Measurements from ENCODE around the gene SCN10A.

Gene SCN10A

DNA sequence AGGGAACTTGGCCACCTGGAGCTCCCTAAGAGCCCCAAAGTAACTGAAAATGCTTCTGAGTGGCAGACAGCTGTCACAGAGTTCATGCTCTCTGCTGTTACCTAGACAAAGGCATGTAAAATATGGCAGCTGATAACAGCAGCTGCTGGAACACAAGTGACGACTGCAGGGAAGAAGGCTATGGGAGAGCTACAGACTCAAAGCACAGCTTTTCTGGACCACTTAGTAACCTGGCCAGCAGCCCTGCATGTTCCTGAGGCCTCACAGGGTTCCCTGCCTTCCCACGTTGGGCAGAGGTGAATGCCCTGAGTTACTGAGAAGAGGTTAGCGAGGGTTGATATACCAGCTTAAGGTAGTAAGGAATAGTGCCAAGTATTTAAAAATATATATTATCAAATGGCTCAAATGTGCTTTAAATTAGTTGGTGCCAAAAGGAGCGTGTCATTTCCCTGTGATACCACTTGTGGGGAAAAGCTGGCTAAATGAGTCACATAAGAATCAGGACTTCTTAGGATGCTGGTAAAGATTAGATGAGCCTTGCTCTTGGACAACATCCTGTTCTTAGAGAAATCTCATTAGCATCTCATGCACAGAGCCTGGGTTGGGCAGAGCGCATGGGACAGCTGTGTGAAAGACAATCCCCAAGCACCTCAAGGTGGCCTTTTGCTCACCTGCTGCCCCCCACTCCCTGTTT is 90.1 kb downstream of the SCN10A start:
- DNase-seq (ENCODE audit: insufficient read length, low spot score): no peak
- TF ChIP-seq POU2F2 (IDR thresholded peaks at IDR 0.05; ENCODE audit: low read depth, low read length) (no peak), SPI1 (IDR thresholded peaks at IDR 0.05; ENCODE audit: low read depth, low read length) (no peak), TAF1 (IDR thresholded peaks at IDR 0.05; ENCODE audit: low read depth, low read length) (no peak), POLR2AphosphoS5 (IDR thresholded peaks at IDR 0.05; ENCODE audit: low read depth, low read length) (no peak)
- no peak for FAIRE-seq

DNA sequence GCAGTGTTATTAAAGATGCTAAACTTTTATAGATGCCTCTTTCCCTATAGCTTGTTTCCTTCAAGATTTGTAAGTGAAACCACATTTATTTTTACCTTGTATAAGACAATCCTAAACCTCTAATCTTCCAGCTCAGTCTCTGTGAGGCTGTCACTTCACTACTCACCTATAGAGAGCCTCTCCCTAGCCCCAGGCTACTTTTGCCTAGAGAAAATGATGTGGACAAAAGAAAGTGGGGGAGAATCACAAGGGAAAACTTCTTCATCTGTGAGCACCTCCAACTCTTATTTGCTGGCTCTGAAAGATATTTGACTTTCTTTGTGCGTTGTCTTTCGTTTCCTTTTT is 91.7 kb downstream of the SCN10A start:
- FAIRE-seq (no peak), DNase-seq (ENCODE audit: insufficient read length, low spot score) (no peak)
- TF ChIP-seq TAF1 (IDR thresholded peaks at IDR 0.05; ENCODE audit: low read depth, low read length): no peak
- TF ChIP-seq POLR2AphosphoS5 (IDR thresholded peaks at IDR 0.05; ENCODE audit: low read depth, low read length): no peak
- TF ChIP-seq SPI1 (IDR thresholded peaks at IDR 0.05; ENCODE audit: low read depth, low read length): no peak
- no peak for TF ChIP-seq POLR2A (IDR thresholded peaks at IDR 0.05; ENCODE audit: low read depth, low read length)
- TF ChIP-seq POU2F2 (IDR thresholded peaks at IDR 0.05; ENCODE audit: low read depth, low read length): no peak
- no peak for TF ChIP-seq PAX5 (IDR thresholded peaks at IDR 0.05; ENCODE audit: insufficient read depth, low read length, severe bottlenecking)

- no peak for TF ChIP-seq POLR2A (IDR thresholded peaks at IDR 0.05; ENCODE audit: low read depth, low read length)
- no peak for TF ChIP-seq PAX5 (IDR thresholded peaks at IDR 0.05; ENCODE audit: insufficient read depth, low read length, severe bottlenecking)
- no peak for FAIRE-seq
- no peak for DNase-seq (ENCODE audit: insufficient read length, low spot score)
These were observed 92.2 kb downstream of the SCN10A start for GRCh38 chr3:38723569-38724391.

GRCh38 chr3:38722781-38723568 is 93.0 kb downstream of the SCN10A start:
- DNase-seq (ENCODE audit: insufficient read length, low spot score): no peak
- TF ChIP-seq POU2F2 (IDR thresholded peaks at IDR 0.05; ENCODE audit: low read depth, low read length) (no peak), PAX5 (IDR thresholded peaks at IDR 0.05; ENCODE audit: insufficient read depth, low read length, severe bottlenecking) (no peak), POLR2AphosphoS5 (IDR thresholded peaks at IDR 0.05; ENCODE audit: low read depth, low read length) (no peak), POLR2A (IDR thresholded peaks at IDR 0.05; ENCODE audit: low read depth, low read length) (no peak), TAF1 (IDR thresholded peaks at IDR 0.05; ENCODE audit: low read depth, low read length) (no peak), SPI1 (IDR thresholded peaks at IDR 0.05; ENCODE audit: low read depth, low read length) (no peak)
- FAIRE-seq: no peak

- DNase-seq (ENCODE audit: insufficient read length, low spot score) (no peak), FAIRE-seq (no peak)
- no peak for TF ChIP-seq TAF1 (IDR thresholded peaks at IDR 0.05; ENCODE audit: low read depth, low read length)
- 0 out of 2 replicates have a peak, but pooled peaks have one; percentile 3 for TF ChIP-seq SPI1 (IDR thresholded peaks at IDR 0.05; ENCODE audit: low read depth, low read length)
These were observed 94.7 kb downstream of the SCN10A start for GRCh38 chr3:38721207-38721772.

DNA sequence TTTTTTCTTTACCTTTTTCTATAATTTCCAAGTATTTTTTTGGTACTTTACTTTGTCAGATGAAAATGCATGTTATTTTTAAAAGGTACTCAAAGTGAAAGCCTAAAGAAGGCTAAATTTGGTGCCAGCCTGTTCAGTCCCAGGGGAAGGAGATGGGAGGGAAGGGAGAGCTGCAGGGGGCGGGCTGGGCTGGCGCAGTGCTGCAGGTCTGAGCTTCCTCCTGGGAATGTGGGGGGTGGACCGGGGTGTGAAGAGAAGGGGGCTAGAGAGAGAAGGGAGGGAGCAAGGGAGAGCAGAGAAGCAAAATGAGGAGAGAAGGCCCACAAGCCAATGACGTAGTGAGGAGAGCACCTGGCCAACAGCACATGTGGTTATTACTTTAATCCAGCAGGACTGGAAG is 95.6 kb downstream of the SCN10A start:
- DNase-seq (ENCODE audit: insufficient read length, low spot score): no peak
- FAIRE-seq: no peak
- no peak for TF ChIP-seq SPI1 (IDR thresholded peaks at IDR 0.05; ENCODE audit: low read depth, low read length)
- no peak for TF ChIP-seq POLR2AphosphoS5 (IDR thresholded peaks at IDR 0.05; ENCODE audit: low read depth, low read length)
- no peak for TF ChIP-seq TAF1 (IDR thresholded peaks at IDR 0.05; ENCODE audit: low read depth, low read length)
- TF ChIP-seq POU2F2 (IDR thresholded peaks at IDR 0.05; ENCODE audit: low read depth, low read length): no peak
- TF ChIP-seq POLR2A (IDR thresholded peaks at IDR 0.05; ENCODE audit: low read depth, low read length): no peak

DNA sequence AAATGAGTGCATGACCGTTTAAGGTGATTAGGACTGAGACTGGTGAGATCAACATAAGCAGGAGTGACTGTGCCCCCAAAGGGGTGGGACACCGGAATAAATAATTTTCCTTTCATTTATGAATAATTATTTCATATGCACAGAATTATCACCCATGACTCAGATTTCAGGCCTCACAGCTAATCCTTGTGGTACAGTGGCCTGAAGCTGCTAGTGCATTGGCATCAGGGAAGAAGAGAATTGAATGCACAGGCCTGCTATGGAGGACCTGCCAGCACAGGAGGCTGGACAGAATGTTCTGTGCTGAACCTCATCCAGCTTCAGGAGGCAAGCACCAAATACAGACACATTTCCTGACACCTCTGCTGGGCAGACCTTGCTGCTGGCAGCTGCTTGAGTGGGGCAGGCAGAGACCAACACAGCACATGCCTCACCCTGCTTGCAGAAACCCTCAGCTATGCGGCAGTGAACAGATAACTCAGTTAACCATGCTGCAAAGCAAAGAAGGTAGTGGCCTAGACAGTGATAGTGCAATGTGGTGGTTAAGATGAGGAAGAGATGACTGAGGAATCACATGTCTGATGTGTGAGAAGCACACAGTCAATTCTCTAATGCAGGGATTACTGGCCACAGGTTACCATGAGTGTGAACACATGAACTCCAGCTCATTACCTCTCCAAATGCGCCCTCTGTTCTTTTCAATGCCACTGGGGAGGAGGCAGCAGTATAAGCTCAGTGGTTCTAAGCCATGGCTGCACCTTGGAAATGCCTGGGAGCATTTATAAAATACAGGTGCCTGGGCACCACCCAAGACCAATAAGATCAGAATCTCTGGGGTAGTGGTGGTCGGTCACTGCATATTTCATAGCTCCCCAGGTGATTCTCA is 98.4 kb downstream of the SCN10A start:
- TF ChIP-seq PAX5 (IDR thresholded peaks at IDR 0.05; ENCODE audit: insufficient read depth, low read length, severe bottlenecking) (no peak), POLR2A (IDR thresholded peaks at IDR 0.05; ENCODE audit: low read depth, low read length) (no peak), SPI1 (IDR thresholded peaks at IDR 0.05; ENCODE audit: low read depth, low read length) (no peak), POLR2AphosphoS5 (IDR thresholded peaks at IDR 0.05; ENCODE audit: low read depth, low read length) (no peak), POU2F2 (IDR thresholded peaks at IDR 0.05; ENCODE audit: low read depth, low read length) (no peak), TAF1 (IDR thresholded peaks at IDR 0.05; ENCODE audit: low read depth, low read length) (no peak)
- DNase-seq (ENCODE audit: insufficient read length, low spot score): no peak
- no peak for FAIRE-seq

DNA sequence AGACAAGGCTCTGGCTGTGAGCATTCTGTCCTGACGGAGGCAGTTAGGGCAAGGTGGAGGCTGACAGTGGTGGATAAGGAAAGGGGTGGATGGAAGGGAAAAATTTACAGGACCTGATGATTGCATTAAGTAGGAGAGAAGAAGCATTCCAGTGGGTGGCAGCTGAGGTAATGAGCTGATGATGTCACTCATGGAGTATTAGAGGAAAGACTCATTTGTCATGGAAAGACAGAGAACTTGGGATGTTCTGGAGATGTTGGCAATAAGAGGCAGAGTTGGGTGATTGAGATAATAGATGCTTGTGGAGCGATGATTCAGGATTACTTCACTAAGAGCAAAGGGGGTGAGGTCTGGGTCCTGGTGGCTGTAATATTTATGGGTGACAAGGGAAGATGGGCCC is 102.9 kb downstream of the SCN10A start:
- FAIRE-seq: no peak
- TF ChIP-seq POU2F2 (IDR thresholded peaks at IDR 0.05; ENCODE audit: low read depth, low read length) (no peak), SPI1 (IDR thresholded peaks at IDR 0.05; ENCODE audit: low read depth, low read length) (no peak), TAF1 (IDR thresholded peaks at IDR 0.05; ENCODE audit: low read depth, low read length) (no peak), POLR2A (IDR thresholded peaks at IDR 0.05; ENCODE audit: low read depth, low read length) (no peak), POLR2AphosphoS5 (IDR thresholded peaks at IDR 0.05; ENCODE audit: low read depth, low read length) (no peak), PAX5 (IDR thresholded peaks at IDR 0.05; ENCODE audit: insufficient read depth, low read length, severe bottlenecking) (no peak)
- DNase-seq (ENCODE audit: insufficient read length, low spot score): no peak

- TF ChIP-seq SPI1 (IDR thresholded peaks at IDR 0.05; ENCODE audit: low read depth, low read length) (no peak), PAX5 (IDR thresholded peaks at IDR 0.05; ENCODE audit: insufficient read depth, low read length, severe bottlenecking) (no peak), POU2F2 (IDR thresholded peaks at IDR 0.05; ENCODE audit: low read depth, low read length) (no peak), POLR2A (IDR thresholded peaks at IDR 0.05; ENCODE audit: low read depth, low read length) (no peak), POLR2AphosphoS5 (IDR thresholded peaks at IDR 0.05; ENCODE audit: low read depth, low read length) (no peak), TAF1 (IDR thresholded peaks at IDR 0.05; ENCODE audit: low read depth, low read length) (no peak)
- no peak for FAIRE-seq
These were observed 104.7 kb downstream of the SCN10A start for GRCh38 chr3:38711321-38711720.

More at GRCh38 chr3:38711321-38711720, 104.7 kb downstream of the SCN10A start:
- no peak for DNase-seq (ENCODE audit: insufficient read length, low spot score)

Measured in GM12891 (cell line).